GM21717 (cell line): ENCODE results near the gene OR2D3.
"Not testable (repeated sequence)": the region's sequence is repeated elsewhere in the genome, so short reads cannot be mapped to it uniquely, and the experiment has no call there.

Experiments used
- ATAC-seq: cut with Tn5 transposase; IDR thresholded peaks from one replicate; pipeline ENCODE4 v1.9.1; 2021; ENCODE audit warnings: mild to moderate bottlenecking, moderate library complexity; ENCODE audit not compliant: unreplicated experiment

The OR2D3 gene

GRCh38 chr11:6927030-6927617, 6.3 kb downstream of the OR2D3 start:
- ATAC-seq: peak; percentile 68

GRCh38 chr11:6928916-6929315, 8.1 kb downstream of the OR2D3 start:
- ATAC-seq: no peak

- no peak for ATAC-seq
These were observed 10.4 kb downstream of the OR2D3 start for GRCh38 chr11:6931146-6931713.

DNA sequence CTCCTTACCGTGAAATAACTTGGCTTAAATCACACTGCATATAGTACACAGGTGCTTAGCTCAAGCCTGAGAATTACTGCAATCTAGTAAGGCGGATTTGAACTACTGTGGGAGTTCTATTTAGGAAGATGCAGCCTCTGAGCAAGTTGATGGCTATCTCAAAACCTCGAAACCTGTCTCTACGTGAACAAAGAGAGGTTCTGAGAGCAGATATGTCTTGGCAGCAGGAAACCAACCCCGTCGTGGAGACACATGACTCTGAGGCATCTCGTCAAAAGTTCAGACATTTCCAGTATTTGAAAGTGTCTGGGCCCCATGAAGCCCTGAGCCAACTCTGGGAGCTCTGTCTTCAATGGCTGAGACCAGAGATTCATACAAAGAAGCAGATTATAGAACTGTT, 11.3 kb downstream of the OR2D3 start:
- no peak for ATAC-seq

DNA sequence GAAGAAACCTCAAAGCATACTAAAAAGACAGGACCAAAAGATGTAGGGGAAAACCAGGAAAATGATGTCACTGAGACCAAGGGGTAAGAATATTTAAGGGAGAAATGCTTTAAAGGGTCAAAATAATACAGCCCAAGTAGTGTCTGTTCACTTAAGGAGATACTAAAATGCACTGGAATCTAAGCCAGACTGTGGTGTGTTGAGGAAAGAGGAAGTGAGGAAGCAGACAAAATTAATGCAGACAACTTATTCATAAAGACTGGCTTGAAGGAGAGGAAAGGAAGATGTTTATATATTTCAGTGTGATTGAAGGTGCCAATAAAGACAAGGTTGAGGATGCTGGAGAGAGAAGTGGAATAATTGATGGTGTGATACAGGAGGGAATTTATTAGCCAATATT, 21.2 kb downstream of the OR2D3 start:
- ATAC-seq: no peak

- ATAC-seq: no peak
These were observed 22.3 kb downstream of the OR2D3 start for GRCh38 chr11:6943131-6943530.

DNA sequence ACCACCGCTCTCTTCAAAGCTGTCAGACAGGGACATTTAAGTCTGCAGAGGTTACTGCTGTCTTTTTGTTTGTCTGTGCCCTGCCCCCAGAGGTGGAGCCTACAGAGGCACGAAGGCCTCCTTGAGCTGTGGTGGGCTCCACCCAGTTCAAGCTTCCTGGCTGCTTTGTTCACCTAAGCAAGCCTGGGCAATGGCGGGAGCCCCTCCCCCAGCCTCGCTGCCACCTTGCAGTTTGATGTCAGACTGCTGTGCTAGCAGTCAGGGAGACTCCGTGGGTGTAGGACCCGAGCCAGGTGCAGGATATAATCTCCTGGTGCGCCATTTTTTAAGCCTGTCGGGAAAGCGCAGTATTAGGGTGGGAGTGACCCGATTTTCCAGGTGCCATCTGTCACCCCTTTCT, 33.4 kb downstream of the OR2D3 start:
- not testable (repeated sequence) for ATAC-seq

DNA sequence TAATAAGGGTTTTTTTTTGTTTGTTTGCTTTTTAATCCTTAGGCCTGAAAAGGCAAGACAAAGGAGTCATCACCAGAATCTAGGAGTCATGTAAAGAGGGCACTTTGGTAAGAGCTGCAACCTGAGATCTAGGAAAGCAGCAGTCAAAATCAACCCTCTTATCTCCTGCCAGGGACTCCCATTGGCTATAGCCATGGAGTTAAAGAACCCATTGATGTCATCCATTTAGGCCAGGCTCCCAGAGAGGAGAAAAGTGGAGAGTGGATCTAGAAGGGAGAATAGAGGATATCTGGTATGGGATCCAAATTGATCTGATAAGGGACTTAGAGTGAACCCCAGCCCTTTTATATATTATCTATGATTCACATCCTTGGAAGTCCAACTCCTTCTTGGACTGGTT, 41.3 kb downstream of the OR2D3 start:
- no peak for ATAC-seq

DNA sequence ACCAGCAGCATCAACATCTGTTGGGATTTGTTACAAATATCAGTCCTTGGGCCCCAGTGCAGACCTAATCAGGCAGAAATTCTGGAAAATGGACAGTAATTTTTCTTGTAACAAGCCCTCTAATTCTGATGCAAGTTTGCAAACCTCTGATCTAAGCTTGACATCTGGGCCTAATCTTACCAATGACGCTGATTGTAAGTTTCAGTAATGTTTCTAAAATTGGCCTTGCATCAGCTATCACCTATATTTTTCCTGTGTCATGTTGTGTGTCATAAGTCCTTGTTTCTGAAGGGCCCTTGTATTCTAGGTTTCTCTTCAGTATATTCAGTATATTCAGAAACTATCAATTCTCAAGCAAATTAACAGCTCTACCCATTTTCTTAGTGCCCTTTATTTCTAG, 41.9 kb downstream of the OR2D3 start:
- no peak for ATAC-seq

- ATAC-seq: no peak
These were observed 48.0 kb downstream of the OR2D3 start for GRCh38 chr11:6968816-6969215.

DNA sequence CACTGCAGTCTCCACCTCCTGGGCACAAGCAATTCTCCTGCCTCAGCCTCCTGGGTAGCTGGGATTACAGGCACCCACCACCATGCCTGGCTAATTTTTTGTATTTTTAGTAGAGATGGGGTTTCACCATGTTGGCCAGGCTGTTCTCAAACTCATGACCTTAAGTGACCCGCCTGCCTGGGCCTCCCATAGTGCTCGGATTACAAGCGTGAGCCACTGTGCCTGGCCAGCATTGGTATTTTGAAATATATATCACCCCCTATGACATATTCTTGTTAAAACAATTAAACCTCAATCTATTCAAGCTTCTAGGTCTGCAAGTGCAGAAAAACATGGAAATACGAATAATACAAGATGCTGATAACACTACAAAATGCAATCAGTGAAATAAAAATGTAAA, 49.1 kb downstream of the OR2D3 start:
- not testable (repeated sequence) for ATAC-seq
